Heart right ventricle (tissue), 16 donors: ENCODE measurements around the gene DDOST. TPM values are rescaled to one million over a fixed set of nuclear protein-coding genes. Genes with fewer than 3 reads are reported as not detected.
A peak's percentile ranks its signal among the peaks of the same experiment; 100 is the strongest.

Experiments
- ATAC-seq, 8 donors: fragments of 200-7000 bp; cut with Tn5 transposase; one replicate each; pipeline ENCODE4 v1.9.1; 2020; ENCODE audit warnings: mild to moderate bottlenecking in 8 of 8, moderate library complexity in 8 of 8, moderate number of reproducible peaks in 1 of 8
- DNase-seq, 2 donors: peaks; one replicate each; pipeline ENCODE4 v3.0.0-alpha.2; 2020
- H3K27ac ChIP-seq, 10 donors: fragments of 200-600 bp; sonication (generic) in 2 of 10; one replicate each; pipeline versions ENCODE4 v1.5.0 to v1.8.0; 2020 to 2022; ENCODE audit warnings: mild to moderate bottlenecking in 3 of 10
- H3K27me3 ChIP-seq, 7 donors: fragments of 200-600 bp; one replicate each; pipeline ENCODE4 v1.8.0; 2021 to 2022; ENCODE audit warnings: mild to moderate bottlenecking in 2 of 7
- H3K36me3 ChIP-seq, 9 donors: fragments of 200-600 bp; sonication (generic) in 1 of 9; one replicate each; pipeline versions ENCODE4 v1.5.0 to v1.8.0; 2020 to 2022; ENCODE audit warnings: mild to moderate bottlenecking in 2 of 9
- H3K4me1 ChIP-seq, 9 donors: fragments of 200-600 bp; sonication (generic) in 1 of 9; one replicate each; pipeline versions ENCODE4 v1.5.0 to v1.8.0; 2020 to 2022; ENCODE audit warnings: mild to moderate bottlenecking in 4 of 9
- H3K4me3 ChIP-seq, 10 donors: fragments of 200-600 bp; sonication (generic) in 2 of 10; one replicate each; pipeline versions ENCODE4 v1.5.0 to v1.8.0; 2020 to 2022; ENCODE audit warnings: mild to moderate bottlenecking in 7 of 10, moderate library complexity in 2 of 10
- H3K9me3 ChIP-seq, 11 donors: fragments of 200-600 bp in 10 of 11; sonication (generic) in 2 of 11; one replicate each; pipeline versions ENCODE4 v1.5.0 to v1.8.0; 2013 to 2022; ENCODE audit warnings: mild to moderate bottlenecking in 2 of 11, control low read depth in 1 of 11, moderate library complexity in 1 of 11
- WGBS, 2 donors: extraction: QIAGEN DNeasy Blood & Tissue Kit; methylation state at CpG; one replicate each; pipeline ENCODE4 v1.1.7; 2013; ENCODE audit warnings: inconsistent platforms in 1 of 2; 5-methylcytosine and 5-hydroxymethylcytosine counted together
- intact Hi-C, 10 donors: fragments of 100-400 bp; cut with DNase I; formaldehyde crosslinking; loops; one replicate each; pipeline versions ENCODE4 v1.11.1 to v1.14.2; 2022
- polyA plus RNA-seq, 2 donors: library from polyadenylated mRNA; stranded (reverse); fragments of 200-250 nt; gene quantifications; one replicate each; pipeline ENCODE4 v1.2.3, GENCODE V29; 2013
- total RNA-seq, 10 donors: library from RNA; stranded (reverse); fragmentation: NEBNext Ultra II Directional in 3 of 10; extraction: Animal tissue kit (Norgen Biotek cat#: 25700) in 3 of 10; gene quantifications; one replicate each; pipeline versions ENCODE4 v1.2.1 to v1.2.4, GENCODE V29; 2021 to 2023
- TF ChIP-seq, protein P1 (sequence below), 9 donors: fragments of 200-600 bp; sonication (generic) in 2 of 9; IDR thresholded peaks; one replicate each; pipeline versions ENCODE4 v1.5.0 to v1.8.0; 2021 to 2022; ENCODE audit warnings: antibody characterized with exemption in 9 of 9, mild to moderate bottlenecking in 5 of 9, moderate library complexity in 1 of 9
- donor health status: Arrhythmogenic right ventricular cardiomyopathy.
- donor health status: ischemic (EF 13 %, LVEDD 7.1; RV severe dilation, severe dysfunction).
- donor health status: healthy with polysubstance abuse.
- donor health status: DM: no; HTN: yes; CAD: no.
- donor health status: DM: no; HTN: no; CAD: no.
- donor health status: ischemic (EF 25% LVEDD 6.9; RV normal size, moderate dysfunction).
- donor health status: ischemic (EF 25% LVEDD 5.7; RV mildly dilated, moderate dysfunction).
- donor health status: healthy.
- donor health status: DM: yes; HTN: yes; CAD: no.
- donor health status: Ischemic cardiomyopathy.
- donor health status: ischemic (EF 35%, LVEDD 5.7; RV mildly dilated, moderate dysfunction).
- donor health status: nonischemic (EF 11% LVEDD 7.7; RV severe dilation, severe dysfunction).
- donor health status: DM: yes; HTN: yes; CAD: no.
- donor health status: PGD.
- donor health status: ischemic (EF 29% LVEDD 5.4; RV normal size, mild dysfunction).
- donor health status: nonischemic (EF 23%, LVEDD 6.1; RV moderate dilation, normal function).

The DDOST gene
- total and polyA plus RNA-seq, 12 donors: 98.8 to 222 (median 124) TPM

DNA sequence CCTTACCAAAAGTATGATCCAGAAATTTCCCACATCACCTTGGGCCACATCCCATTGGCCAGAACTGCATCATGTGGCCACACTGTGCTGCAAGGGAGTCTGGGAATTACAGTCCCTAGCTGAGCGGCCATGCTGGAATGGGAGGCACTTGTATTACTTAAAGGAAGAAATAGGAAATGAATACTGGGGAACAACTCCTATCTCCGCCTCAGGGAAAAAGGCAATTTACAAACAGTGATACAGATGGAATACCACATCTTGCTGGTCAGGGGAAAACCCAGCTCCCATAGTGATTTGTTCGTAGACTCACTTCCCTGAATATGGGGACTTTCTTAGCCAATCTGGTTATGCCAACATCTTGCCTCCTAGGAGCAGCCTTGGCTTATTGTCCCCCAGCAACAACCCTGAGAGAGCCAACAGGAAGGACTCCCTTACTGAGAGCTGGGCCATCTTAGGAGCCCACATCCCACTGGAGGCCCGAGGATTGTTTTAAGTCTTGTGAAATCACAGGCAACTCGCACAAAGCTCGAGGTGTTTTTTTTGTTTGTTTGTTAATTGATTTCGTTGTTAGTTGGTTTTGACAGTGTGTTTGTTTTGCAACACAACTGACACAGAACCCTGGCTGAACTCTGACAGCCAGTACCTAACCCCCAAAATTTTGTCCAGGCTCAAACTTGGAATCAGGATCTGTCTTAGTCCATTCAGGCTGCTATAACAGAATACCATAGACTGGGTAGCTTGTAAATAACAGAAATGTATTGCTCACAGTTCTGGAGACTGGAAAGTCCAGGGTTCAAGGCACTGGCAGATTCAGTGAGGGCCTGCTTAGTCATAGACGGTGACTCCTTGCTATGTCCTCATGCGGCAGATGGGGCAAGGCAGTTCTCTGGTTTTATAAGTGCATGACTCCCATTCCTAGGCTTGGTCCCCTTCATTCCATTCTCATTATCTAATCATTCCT, 57.4 kb downstream of the DDOST start:
- ATAC-seq (no peak), DNase-seq (no peak)
- Histone ChIP-seq H3K27ac (peak overlapping the region in 1 of 10 donors; percentile 72), H3K27me3 (no peaks in the 10 kb centered on the region), H3K4me3 (no peak overlapping the region), H3K4me1 (peaks cover 0 to 21% (median 0%) of the 10 kb centered on the region in 9 donors), H3K9me3 (peaks cover 0 to 4% (median 0%) of the 10 kb centered on the region in 11 donors), H3K36me3 (no peaks in the 10 kb centered on the region)
- TF ChIP-seq, protein P1, sequence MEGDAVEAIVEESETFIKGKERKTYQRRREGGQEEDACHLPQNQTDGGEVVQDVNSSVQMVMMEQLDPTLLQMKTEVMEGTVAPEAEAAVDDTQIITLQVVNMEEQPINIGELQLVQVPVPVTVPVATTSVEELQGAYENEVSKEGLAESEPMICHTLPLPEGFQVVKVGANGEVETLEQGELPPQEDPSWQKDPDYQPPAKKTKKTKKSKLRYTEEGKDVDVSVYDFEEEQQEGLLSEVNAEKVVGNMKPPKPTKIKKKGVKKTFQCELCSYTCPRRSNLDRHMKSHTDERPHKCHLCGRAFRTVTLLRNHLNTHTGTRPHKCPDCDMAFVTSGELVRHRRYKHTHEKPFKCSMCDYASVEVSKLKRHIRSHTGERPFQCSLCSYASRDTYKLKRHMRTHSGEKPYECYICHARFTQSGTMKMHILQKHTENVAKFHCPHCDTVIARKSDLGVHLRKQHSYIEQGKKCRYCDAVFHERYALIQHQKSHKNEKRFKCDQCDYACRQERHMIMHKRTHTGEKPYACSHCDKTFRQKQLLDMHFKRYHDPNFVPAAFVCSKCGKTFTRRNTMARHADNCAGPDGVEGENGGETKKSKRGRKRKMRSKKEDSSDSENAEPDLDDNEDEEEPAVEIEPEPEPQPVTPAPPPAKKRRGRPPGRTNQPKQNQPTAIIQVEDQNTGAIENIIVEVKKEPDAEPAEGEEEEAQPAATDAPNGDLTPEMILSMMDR (IDR thresholded peaks at IDR 0.05): no peak
- 88 to 90% methylated on average over 9 of the region's 9 CpGs for WGBS, 2 donors
- intact Hi-C loops: no loop called here

DNA sequence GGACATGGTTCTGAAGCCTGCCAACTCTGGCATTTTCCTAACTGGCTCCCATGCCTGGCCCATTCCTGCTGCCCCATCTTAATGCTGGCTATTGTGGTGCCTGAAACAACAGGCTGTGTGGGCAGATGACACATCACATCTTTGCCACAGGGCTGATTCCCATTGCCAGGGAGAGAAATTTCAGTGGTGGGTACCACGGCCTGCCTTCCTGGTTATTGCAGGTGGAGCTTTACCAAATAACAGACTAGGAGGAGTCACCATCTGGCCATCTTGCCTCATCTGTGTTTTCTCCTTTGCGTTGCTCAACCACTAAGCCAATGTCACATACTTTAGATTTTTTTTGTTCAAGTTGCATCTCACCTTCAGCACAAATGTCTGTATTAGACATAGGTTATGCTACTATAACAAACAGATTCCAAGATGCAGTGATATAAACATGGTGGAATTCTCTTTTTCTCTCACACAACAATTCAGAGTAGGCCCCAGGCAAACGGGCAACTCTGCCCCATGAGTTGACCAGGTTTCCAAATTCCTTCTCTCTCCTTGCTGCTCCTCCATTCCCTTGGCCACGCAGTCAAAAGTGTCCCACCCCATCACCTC, 58.2 kb downstream of the DDOST start:
- H3K27me3 ChIP-seq: no peaks in the 10 kb centered on the region
- peak overlapping the region in 1 of 10 donors; percentile 72 for H3K27ac ChIP-seq
- 90% methylated on average over 4 of the region's 4 CpGs for WGBS, 2 donors
- TF ChIP-seq, protein P1 (IDR thresholded peaks at IDR 0.05): no peak
- H3K4me1 ChIP-seq: peaks cover 0 to 26% (median 0%) of the 10 kb centered on the region in 9 donors
- no peak for ATAC-seq
- DNase-seq: no peak
- H3K4me3 ChIP-seq: no peak overlapping the region
- H3K9me3 ChIP-seq: peaks cover 0 to 4% (median 0%) of the 10 kb centered on the region in 11 donors
- intact Hi-C loops: no loop called here
- H3K36me3 ChIP-seq: no peaks in the 10 kb centered on the region

Other genes with a start within 250 kb of the DDOST start
- gene CAMK2N1, start 175.2 kb downstream of the DDOST start, total RNA-seq: 10 to 100 TPM in 4 of 10 donors, 1 to 10 TPM in 6; 4.0 to 12.9 (median 8.5) TPM
- gene CAMK2N1, start 175.2 kb downstream of the DDOST start, polyA plus RNA-seq: 10 to 100 TPM in 1 of 2 donors, 1 to 10 TPM in 1; 4.7 to 10.6 TPM
- 10 to 100 TPM; 33.7 to 60.3 (median 43.2) TPM for gene MUL1, start 153.2 kb downstream of the DDOST start, total RNA-seq
- 10 to 100 TPM in 1 of 2 donors, 1 to 10 TPM in 1; 7.6 to 36.4 TPM for gene MUL1, start 153.2 kb downstream of the DDOST start, polyA plus RNA-seq
- gene FAM43B, start 108.8 kb downstream of the DDOST start, total RNA-seq: 10 to 100 TPM in 1 of 10 donors, 1 to 10 TPM in 9; 1.0 to 16.3 (median 2.3) TPM
- gene FAM43B, start 108.8 kb downstream of the DDOST start, polyA plus RNA-seq: 1 to 10 TPM; 1.5 to 2.5 TPM
- gene CDA, start 72.3 kb downstream of the DDOST start, total RNA-seq: 1 to 10 TPM in 9 of 10 donors, under 1 TPM in 1; 0.93 to 4.3 (median 2.3) TPM
- gene CDA, start 72.3 kb downstream of the DDOST start, polyA plus RNA-seq: 10 to 100 TPM in 1 of 2 donors, 1 to 10 TPM in 1; 5.1 to 10.3 TPM
- 100 to 1,000 TPM; 180 to 315 (median 244) TPM for gene PINK1, start 27.9 kb downstream of the DDOST start, total RNA-seq
- gene PINK1, start 27.9 kb downstream of the DDOST start, polyA plus RNA-seq: 100 to 1,000 TPM; 204 to 211 TPM
- 1 to 10 TPM; 2.7 to 7.0 (median 5.0) TPM for gene KIF17, start 56.6 kb upstream of the DDOST start, total RNA-seq
- 1 to 10 TPM; 4.6 to 7.5 TPM for gene KIF17, start 56.6 kb upstream of the DDOST start, polyA plus RNA-seq
- under 1 TPM in 3 of 10 donors, not detected in 7; 0.15 to 0.21 (median 0.20) TPM for gene SH2D5, start 71.3 kb upstream of the DDOST start, total RNA-seq
- gene SH2D5, start 71.3 kb upstream of the DDOST start, polyA plus RNA-seq: 1 to 10 TPM in 1 of 2 donors, not detected in 1; 6.4 TPM
- 100 to 1,000 TPM; 106 to 148 (median 135) TPM for gene HP1BP3, start 125.9 kb upstream of the DDOST start, total RNA-seq
- gene HP1BP3, start 125.9 kb upstream of the DDOST start, polyA plus RNA-seq: 10 to 100 TPM; 54.4 to 56.3 TPM